HCT116 (cell line): ENCODE results near the gene GARIN1A. TPM values are rescaled to one million over a fixed set of nuclear protein-coding genes. Genes with fewer than 3 reads are reported as not detected.

ENCODE experiments used
- ATAC-seq: fragments of 200-7000 bp; cut with Tn5 transposase; 2 replicates; pipeline ENCODE4 v1.9.1; 2020; ENCODE audit warnings: mild to moderate bottlenecking, moderate library complexity
- BruUV-seq: library from RNA; stranded (reverse); fragments of 400-500 nt; replicated peaks from 2 replicates; lab custom pipeline; 2021; lab: Mats Ljungman, UMichigan
- CTCF ChIA-PET: fragments of 300-600 bp; sonication (Branson Sonifier 250); formaldehyde crosslinking; loops from one replicate; lab custom pipeline; 2021; ENCODE audit warnings: antibody characterized with exemption; lab: Charles Lee
- POLR2A ChIA-PET: fragments of 300-600, 350-600 bp; sonication (Branson Sonifier 250); formaldehyde crosslinking; loops from one replicate; lab custom pipeline; 2021; ENCODE audit warnings: antibody characterized with exemption; lab: Charles Lee
- RAD21 ChIA-PET, 2 experiments: fragments of 300-600 bp; sonication (Branson Sonifier 250); formaldehyde crosslinking; loops; one replicate each; lab custom pipeline; 2023; ENCODE audit warnings: low total read pairs in 2 of 2; ENCODE audit not compliant: uncharacterized antibody in 2 of 2, unreplicated experiment in 2 of 2, low non-redundant PET in 1 of 2; lab: Charles Lee
- DNase-seq: peaks from one replicate; pipeline ENCODE4 v3.0.0-alpha.2; 2010; ENCODE audit warnings: low read depth, low spot score
- H2AFZ ChIP-seq: fragments of 200-600 bp; shearing (Covaris generic), sonication (generic); 2 replicates; pipeline ENCODE4 v1.6.1; 2017; ENCODE audit warnings: low read depth, mixed run types, mixed read lengths, antibody characterized with exemption, low read length; ENCODE audit not compliant: poor library complexity, severe bottlenecking
- H3K27ac ChIP-seq: 2 replicates; pipeline ENCODE4 v1.5.1; 2012; ENCODE audit warnings: low read depth, low read length
- H3K27me3 ChIP-seq: fragments of 200-600 bp; sonication (generic); 2 replicates; pipeline ENCODE4 v1.6.1; 2016; ENCODE audit warnings: mixed run types, low read length, mixed read lengths; ENCODE audit not compliant: insufficient read depth
- H3K36me3 ChIP-seq, 2 experiments: fragments of 200-500 bp in 1 of 2; fragments of 200-600 bp in 1 of 2; sonication (Bioruptor generic) in 1 of 2; sonication (generic) in 1 of 2; 2 replicates each; pipeline versions ENCODE4 v1.5.1 to v1.6.1; 2014 to 2016; ENCODE audit warnings: low read length in 2 of 2, inconsistent platforms in 1 of 2, mixed read lengths in 1 of 2, mixed run types in 1 of 2; ENCODE audit not compliant: insufficient read depth in 2 of 2, control insufficient read depth in 1 of 2
- H3K4me1 ChIP-seq, 2 experiments: fragments of 200-600 bp in 1 of 2; sonication (generic) in 1 of 2; 2 replicates each; pipeline versions ENCODE4 v1.5.1 to v1.6.1; 2012 to 2017; ENCODE audit warnings: low read length in 2 of 2, inconsistent platforms in 1 of 2, mild to moderate bottlenecking in 1 of 2, mixed read lengths in 1 of 2, mixed run types in 1 of 2, moderate library complexity in 1 of 2; ENCODE audit not compliant: insufficient read depth in 2 of 2, control insufficient read depth in 1 of 2
- H3K4me2 ChIP-seq: fragments of 200-600 bp; sonication (generic); 2 replicates; pipeline ENCODE4 v1.6.1; 2017; ENCODE audit warnings: mixed run types, low read length, mixed read lengths
- H3K4me3 ChIP-seq, 2 experiments: fragments of 200-600 bp in 1 of 2; sonication (generic) in 1 of 2; replicated peaks in 1 of 2; 2 replicates each; pipeline ENCODE4 v1.5.1; 2011 to 2016; ENCODE audit warnings: low read length in 2 of 2, control low read depth in 1 of 2, low read depth in 1 of 2, mild to moderate bottlenecking in 1 of 2, mixed read lengths in 1 of 2, mixed run types in 1 of 2
- H3K79me2 ChIP-seq: fragments of 200-600 bp; sonication (generic); 2 replicates; pipeline ENCODE4 v1.6.1; 2017; ENCODE audit warnings: mild to moderate bottlenecking, mixed run types, low read length, moderate library complexity, mixed read lengths; ENCODE audit not compliant: insufficient read depth
- H3K9ac ChIP-seq: fragments of 200-600 bp; sonication (generic); 2 replicates; pipeline ENCODE4 v1.6.1; 2016; ENCODE audit warnings: low read length, mixed read lengths
- H3K9me2 ChIP-seq: fragments of 200-600 bp; sonication (generic), shearing (Covaris generic); 2 replicates; pipeline ENCODE4 v1.6.1; 2017; ENCODE audit warnings: mixed run types, mild to moderate bottlenecking, moderate library complexity; ENCODE audit not compliant: insufficient read depth
- H3K9me3 ChIP-seq, 2 experiments: fragments of 200-500 bp in 1 of 2; fragments of 200-600 bp in 1 of 2; sonication (Bioruptor generic) in 1 of 2; sonication (generic) in 1 of 2; 2 replicates each; pipeline ENCODE4 v1.6.1; 2014 to 2017; ENCODE audit warnings: low read length in 2 of 2, mixed read lengths in 2 of 2, inconsistent platforms in 1 of 2, low read depth in 1 of 2, mild to moderate bottlenecking in 1 of 2, mixed run types in 1 of 2, moderate library complexity in 1 of 2; ENCODE audit not compliant: control insufficient read depth in 1 of 2, insufficient read depth in 1 of 2
- H4K20me1 ChIP-seq: fragments of 200-600 bp; sonication (generic), shearing (Covaris generic); 2 replicates; pipeline ENCODE4 v1.6.1; 2017; ENCODE audit warnings: mixed run types, mild to moderate bottlenecking, moderate library complexity; ENCODE audit not compliant: insufficient read depth
- EZH2 ChIP-seq: fragments of 200-600 bp; sonication (generic); IDR thresholded peaks from 2 replicates; pipeline ENCODE4 v1.6.1; 2017; ENCODE audit warnings: antibody characterized with exemption, mixed run types
- EZH2phosphoT487 ChIP-seq: fragments of 200-600 bp; IDR thresholded peaks from 2 replicates; pipeline ENCODE4 v1.6.1; 2018; ENCODE audit warnings: antibody characterized with exemption, borderline replicate concordance
- FOSL1 ChIP-seq: IDR thresholded peaks from 2 replicates; pipeline ENCODE4 v1.6.1; 2012; ENCODE audit warnings: low read depth
- SP1 ChIP-seq: IDR thresholded peaks from 2 replicates; pipeline ENCODE4 v1.6.1; 2012; ENCODE audit warnings: low read depth
- ZBTB33 ChIP-seq: IDR thresholded peaks from 2 replicates; pipeline ENCODE4 v1.6.1; 2011; ENCODE audit warnings: mild to moderate bottlenecking, low read length, moderate library complexity; ENCODE audit not compliant: insufficient replicate concordance; ENCODE audit errors: extremely low read depth
- ZNF274 ChIP-seq: fragments of 200-500 bp; sonication (Bioruptor generic); IDR thresholded peaks from 2 replicates; pipeline ENCODE4 v1.6.1; 2014; ENCODE audit warnings: mild to moderate bottlenecking, low read depth, low read length, inconsistent platforms
- intact Hi-C: fragments of 100-400 bp; cut with micrococcal nuclease; formaldehyde crosslinking; loops from 2 replicates; pipeline ENCODE4 v1.10.0; 2022
- total RNA-seq: library from RNA; stranded (reverse); gene quantifications from one replicate; pipeline ENCODE4 v1.2.1, GENCODE V29; 2021; ENCODE audit not compliant: unreplicated experiment

The GARIN1A gene
- total RNA-seq, 1 experiment from 2014 or later, result 0.49 TPM

GRCh38 chr7:128713794-128714193 lies 41.7 kb downstream of the GARIN1A start:
- H3K4me3 ChIP-seq, result no peak overlapping the region
- TF ChIP-seq ZNF274, result no peak
- no peak for TF ChIP-seq FOSL1
- TF ChIP-seq EZH2, result no peak
- no peak for TF ChIP-seq EZH2phosphoT487
- TF ChIP-seq SP1, result no peak
- no peak for TF ChIP-seq ZBTB33
- TF ChIP-seq, all 23 proteins: peak for 0
- no peak overlapping the region for H3K27ac ChIP-seq
- H3K27me3 ChIP-seq, result no peaks in the 10 kb centered on the region
- ATAC-seq, result no peak
- no peak for DNase-seq
- no peaks in the 10 kb centered on the region for H3K9me2 ChIP-seq
- H3K4me1 ChIP-seq, result peaks cover 0 to 4% of the 10 kb centered on the region in 2 experiments; a peak in 1 of 4 replicates
- ChIA-PET CTCF (no interaction called here), RAD21 (interaction anchor here in 1 of 2 experiments (0.6 kb wide), 1 partner anchor 9 kb away, joined by 3 read pairs; no protein-coding TSS in a partner anchor), POLR2A (no interaction called here)
- no peak overlapping the region for H2AFZ ChIP-seq
- H3K9me3 ChIP-seq, result no peaks in the 10 kb centered on the region
- no peak overlapping the region for H3K9ac ChIP-seq
- H3K4me2 ChIP-seq, result peak overlapping the region; percentile 15; the same call in 1 of the 2 replicates
- H3K79me2 ChIP-seq, result no peaks in the 10 kb centered on the region
- no peaks in the 10 kb centered on the region for H3K36me3 ChIP-seq
- H4K20me1 ChIP-seq, result no peaks in the 10 kb centered on the region
- intact Hi-C loops, result no loop called here
- BruUV-seq, result no TSS peak
